ENCODE measurements around the gene CHSY1.
"Not testable (repeated sequence)": the region's sequence is repeated elsewhere in the genome, so short reads cannot be mapped to it uniquely, and the experiment has no call there.

Gene CHSY1

GRCh38 chr15:101131489-101132389 lies 120.1 kb downstream of the CHSY1 start:
- no peak for DNase-seq

- no peak for DNase-seq
Measured at GRCh38 chr15:101129851-101130380, 121.9 kb downstream of the CHSY1 start.

- no peak for DNase-seq
Measured at GRCh38 chr15:101128221-101129015, 123.4 kb downstream of the CHSY1 start.

- no peak for DNase-seq
Measured at GRCh38 chr15:101127506-101128076, 124.3 kb downstream of the CHSY1 start.

- DNase-seq, result no peak
Measured at GRCh38 chr15:101126618-101127505, 125.0 kb downstream of the CHSY1 start.

GRCh38 chr15:101125881-101126428 lies 125.9 kb downstream of the CHSY1 start:
- DNase-seq, result not testable (repeated sequence)

Measured in activated CD4-positive, alpha-beta T cell treated with anti-CD3 and anti-CD28 coated beads, Interleukin-2, amount 50 U/mL, for 1 hour (primary cell).